Stomach (tissue), 4 donors: ENCODE data around the gene UNC93A.

ENCODE experiments used
- POLR2A ChIP-seq, 4 donors: fragments of 450-650 bp; IDR thresholded peaks; one replicate each; pipeline ENCODE4 v1.6.1; 2016; ENCODE audit warnings: antibody characterized with exemption in 4 of 4, control low read depth in 2 of 4, mild to moderate bottlenecking in 1 of 4, moderate library complexity in 1 of 4
- TF ChIP-seq, protein P1 (sequence below), 7 experiments: fragments of 450-650 bp in 4 of 7; fragments of 200-600 bp in 3 of 7; sonication (generic) in 3 of 7; IDR thresholded peaks; one replicate each; pipeline ENCODE4 v1.5.1; 2016 to 2019; ENCODE audit warnings: antibody characterized with exemption in 7 of 7, control low read depth in 2 of 7, mild to moderate bottlenecking in 1 of 7

- TF ChIP-seq, protein P1, sequence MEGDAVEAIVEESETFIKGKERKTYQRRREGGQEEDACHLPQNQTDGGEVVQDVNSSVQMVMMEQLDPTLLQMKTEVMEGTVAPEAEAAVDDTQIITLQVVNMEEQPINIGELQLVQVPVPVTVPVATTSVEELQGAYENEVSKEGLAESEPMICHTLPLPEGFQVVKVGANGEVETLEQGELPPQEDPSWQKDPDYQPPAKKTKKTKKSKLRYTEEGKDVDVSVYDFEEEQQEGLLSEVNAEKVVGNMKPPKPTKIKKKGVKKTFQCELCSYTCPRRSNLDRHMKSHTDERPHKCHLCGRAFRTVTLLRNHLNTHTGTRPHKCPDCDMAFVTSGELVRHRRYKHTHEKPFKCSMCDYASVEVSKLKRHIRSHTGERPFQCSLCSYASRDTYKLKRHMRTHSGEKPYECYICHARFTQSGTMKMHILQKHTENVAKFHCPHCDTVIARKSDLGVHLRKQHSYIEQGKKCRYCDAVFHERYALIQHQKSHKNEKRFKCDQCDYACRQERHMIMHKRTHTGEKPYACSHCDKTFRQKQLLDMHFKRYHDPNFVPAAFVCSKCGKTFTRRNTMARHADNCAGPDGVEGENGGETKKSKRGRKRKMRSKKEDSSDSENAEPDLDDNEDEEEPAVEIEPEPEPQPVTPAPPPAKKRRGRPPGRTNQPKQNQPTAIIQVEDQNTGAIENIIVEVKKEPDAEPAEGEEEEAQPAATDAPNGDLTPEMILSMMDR (IDR thresholded peaks at IDR 0.05): no peak
- TF ChIP-seq POLR2A (IDR thresholded peaks at IDR 0.05): no peak
Observed at GRCh38 chr6:167268683-167269280, 22.3 kb upstream of the UNC93A start.
